G401.6 (cell line): ENCODE measurements around the gene PISD.

ENCODE experiments used
- FAIRE-seq: peaks from 2 replicates; lab custom pipeline; 2012; peaks lifted over from hg19 to GRCh38; lab: Jason Lieb, UNC

The PISD gene

DNA sequence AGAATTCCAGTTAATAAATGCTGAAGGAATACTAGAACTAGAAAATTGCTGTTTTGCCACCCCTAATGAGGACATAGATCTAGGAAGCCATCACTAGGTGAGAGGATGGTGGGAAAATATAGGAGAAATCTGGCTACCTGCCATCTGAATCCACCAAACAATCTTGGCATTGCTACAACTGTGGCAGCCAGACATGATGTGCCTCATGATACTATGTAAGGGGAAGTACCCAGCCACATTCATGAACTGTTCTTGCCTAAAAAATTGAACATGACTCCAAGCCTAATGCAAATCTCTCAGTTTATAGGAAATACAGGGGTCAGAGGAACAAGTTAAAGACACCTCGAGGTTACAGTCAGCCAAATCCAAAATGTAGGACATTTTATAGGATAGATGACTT, 92.9 kb downstream of the PISD start:
- no peak for FAIRE-seq
